NCI-H2196 treated with DMSO at 0.1 percent for 48 hours (cell line): ENCODE measurements around the gene NIPSNAP2.
"Not testable (repeated sequence)": the region's sequence is repeated elsewhere in the genome, so short reads cannot be mapped to it uniquely, and the experiment has no call there.

Source experiments
- DNase-seq: peaks from one replicate; lab custom pipeline; 2025; ENCODE audit not compliant: unreplicated experiment; lab: John Stamatoyannopoulos, UW

NIPSNAP2 gene

DNA sequence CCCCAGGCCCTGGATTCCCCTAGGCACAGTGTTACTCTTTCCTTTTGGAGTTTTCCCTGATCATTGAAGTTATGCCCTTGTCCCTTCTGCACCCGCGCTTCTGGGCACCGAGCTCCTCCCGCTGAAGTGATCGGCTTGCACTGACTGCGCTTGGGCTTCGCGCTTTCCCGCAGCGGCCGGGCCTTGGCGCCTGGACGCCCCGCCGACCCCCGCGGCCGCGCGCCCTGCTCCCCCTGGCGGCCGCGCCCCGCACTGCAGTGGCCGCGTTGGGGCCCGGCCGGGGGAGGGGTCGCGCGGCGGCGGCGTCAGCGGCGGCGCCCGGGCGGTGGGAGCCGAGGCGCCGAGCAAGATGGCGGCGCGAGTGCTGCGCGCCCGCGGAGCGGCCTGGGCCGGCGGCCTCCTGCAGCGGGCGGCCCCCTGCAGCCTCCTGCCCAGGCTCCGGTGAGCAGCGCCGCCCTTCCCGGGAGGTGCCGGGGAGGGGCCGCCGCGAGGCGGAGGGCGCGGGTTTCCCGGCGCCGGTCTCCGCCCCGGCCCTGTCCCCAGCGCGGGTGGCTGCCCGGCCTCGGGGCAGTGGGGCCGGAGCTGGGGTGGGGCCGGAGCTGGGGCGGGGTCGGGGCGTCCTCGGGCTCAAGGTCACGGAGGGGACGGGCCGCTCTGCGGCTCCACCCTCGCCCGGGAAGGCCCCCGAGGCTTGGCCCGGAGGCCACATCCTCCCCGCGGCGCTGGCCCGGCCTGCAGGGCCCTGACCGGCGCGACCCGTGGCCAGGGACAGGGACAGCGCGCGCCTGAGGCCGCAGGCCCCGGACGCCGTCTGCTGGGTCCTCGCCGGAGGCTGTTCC lies at the start of gene NIPSNAP2:
TSS of gene NIPSNAP2 (plus strand) at position 325 of the 839 bp plus-strand sequence. CDS start at position 350, 25 bp downstream.
- peak; percentile 90 for DNase-seq

DNA sequence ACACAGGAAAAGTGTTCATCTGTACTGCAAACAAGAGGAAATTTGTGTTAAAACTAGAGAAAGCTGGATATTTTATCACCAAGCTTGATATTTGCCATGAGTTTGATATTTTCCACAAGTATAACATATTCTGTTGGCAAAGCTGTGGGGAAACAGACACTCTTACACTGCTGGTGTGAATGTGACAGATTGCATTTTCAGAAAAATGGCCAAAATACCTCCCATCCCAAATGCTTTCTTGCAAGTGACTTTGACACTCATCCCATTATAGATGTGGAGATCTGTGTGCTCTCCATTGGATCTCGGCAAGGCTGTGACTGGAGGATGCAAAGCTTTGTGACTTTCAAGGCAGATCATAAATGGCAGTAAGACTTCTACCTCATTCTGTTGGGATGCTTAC lies 46.6 kb upstream of the NIPSNAP2 start:
- no peak for DNase-seq

DNA sequence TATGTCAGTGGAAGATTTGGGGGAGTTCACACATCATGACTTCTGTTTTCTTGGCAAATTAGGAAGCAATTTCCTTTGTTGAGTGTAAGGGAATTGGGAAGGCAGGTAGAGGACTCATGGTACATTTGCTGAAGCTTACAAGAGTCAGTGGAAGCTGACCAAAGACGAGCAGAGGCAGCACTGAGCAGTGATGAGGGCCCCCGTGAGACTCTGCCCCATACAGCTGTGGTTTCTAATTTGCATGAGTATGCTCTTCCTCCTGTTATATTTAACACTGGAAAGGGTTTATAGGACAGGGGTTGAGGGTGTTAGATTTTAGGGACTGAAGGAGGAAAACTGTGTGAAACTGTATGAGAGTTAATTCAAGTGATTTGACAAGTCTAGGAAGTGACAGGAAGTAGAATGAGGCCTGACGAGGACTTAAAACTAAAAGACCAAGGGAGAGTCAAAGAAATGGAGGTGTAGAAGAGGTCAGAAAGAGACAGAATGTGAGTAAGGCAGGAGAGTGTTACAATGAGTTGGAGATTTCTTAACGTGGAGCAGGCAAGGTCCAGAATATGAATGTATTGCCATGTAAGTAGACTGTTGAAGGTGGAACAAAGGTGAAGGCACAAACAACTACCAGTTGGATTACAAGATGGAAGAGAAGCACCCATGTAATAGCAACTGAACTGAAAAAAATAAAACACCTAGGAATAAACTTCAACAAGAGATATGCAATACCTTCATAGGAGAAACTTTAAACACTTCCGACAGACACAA lies 36.2 kb upstream of the NIPSNAP2 start:
- DNase-seq = no peak

DNA sequence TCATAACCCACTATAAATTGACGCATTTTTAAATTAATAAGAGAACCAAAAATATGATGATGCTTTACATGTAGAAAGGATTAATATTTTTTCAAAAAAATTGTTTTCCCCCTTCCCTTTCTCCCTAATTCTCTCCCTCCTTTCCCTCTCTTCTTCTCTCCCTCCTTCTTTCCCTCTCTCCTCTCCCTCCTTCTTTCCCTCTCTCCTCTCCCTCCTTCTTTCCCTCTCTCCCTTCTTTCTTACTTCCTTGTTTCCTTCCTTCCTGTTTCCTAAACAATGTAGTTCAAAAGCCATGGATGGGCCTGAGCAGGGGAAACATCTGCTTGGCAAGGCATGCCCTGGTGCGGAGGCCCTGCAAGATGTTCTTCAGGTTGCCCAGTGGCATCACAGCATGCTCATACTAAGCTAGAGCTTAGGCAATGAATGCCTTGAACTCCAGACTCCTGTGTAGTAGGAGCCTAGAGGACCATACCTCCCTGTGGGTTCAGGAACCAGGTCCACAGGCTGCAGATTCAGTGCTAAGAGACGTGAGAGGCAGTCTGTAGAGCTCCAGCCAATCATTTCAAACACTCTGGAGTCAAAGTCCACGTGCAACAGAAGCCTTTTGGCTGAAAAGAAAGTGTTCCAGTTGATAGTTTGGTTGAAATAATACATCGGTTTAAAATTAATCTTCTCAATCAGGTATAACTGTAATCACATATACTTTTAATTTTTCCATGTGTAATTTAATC lies 32.8 kb upstream of the NIPSNAP2 start:
- no peak for DNase-seq

DNA sequence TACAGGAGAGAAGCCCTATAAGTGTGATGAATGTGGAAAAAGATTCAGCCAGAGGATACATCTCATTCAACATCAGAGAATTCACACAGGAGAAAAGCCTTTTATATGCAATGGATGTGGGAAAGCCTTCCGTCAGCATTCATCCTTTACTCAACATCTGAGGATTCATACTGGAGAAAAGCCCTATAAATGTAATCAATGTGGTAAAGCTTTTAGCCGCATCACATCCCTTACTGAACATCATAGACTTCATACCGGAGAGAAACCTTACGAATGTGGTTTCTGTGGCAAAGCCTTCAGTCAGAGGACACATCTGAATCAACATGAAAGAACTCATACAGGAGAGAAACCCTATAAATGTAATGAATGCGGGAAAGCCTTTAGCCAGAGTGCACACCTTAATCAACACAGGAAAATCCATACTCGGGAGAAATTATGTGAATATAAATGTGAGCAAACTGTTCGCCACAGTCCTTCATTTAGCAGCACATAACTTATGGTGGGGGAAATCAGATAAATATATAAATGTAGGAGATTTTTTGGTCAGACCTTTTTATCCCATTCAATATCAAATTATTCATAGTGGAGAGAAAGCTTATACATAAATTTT lies 24.8 kb upstream of the NIPSNAP2 start:
- DNase-seq = no peak

DNA sequence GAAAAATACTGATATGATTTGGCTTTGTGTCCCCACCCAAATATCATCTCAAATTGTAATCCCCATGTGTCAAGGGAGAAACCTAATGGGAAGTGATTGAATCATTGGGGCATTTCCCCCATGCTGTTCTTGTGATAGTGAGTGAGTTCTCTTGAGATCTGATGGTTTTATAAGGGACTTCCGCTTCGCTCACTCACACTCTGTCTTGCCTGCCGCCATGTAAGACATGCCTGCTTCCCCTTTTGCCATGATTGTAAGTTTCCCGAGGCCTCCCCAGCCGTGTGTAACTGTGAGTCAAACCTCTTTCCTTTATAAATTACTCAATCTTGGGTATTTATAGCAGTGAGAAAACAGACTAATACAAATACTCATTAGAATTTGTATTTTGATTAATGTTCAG lies 17.8 kb upstream of the NIPSNAP2 start:
- no peak for DNase-seq

DNA sequence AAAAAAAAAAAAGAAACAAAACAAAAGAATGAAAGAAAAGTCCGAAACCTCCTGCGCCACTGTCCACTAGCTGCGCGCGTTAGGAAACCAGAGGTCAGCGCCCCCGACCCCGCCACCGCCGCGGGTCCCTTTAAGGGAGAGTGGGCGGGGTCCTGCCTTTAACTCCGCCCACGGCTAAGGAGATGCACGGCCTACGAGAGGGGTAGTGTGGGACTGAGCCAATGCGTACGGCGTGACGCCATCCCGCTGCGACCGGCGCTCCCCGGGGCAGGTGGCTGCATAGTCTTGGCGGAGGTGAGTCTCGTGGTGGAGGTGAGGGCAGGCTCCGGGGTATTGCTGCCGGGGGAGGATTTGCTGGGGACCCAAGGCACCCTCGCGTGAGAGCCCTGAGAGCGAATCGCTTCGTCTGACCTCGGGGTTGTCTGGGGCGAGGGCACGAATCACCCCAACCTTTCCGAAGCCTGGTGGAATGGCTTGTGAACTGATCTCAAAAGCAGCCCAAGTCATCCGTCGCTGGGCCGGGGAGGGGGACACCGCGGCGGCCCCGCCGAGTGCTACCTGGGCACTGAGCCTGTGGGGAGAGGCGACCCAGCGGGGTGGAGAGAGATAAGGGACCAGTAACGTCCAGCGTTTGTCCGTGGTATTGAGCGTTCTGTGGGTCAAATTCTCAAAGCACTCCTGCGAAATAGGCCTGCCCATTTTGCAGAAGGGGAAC lies 12.6 kb upstream of the NIPSNAP2 start, which contains the start of gene MRPS17:
TSS of gene MRPS17 (plus strand) at position 241 of the 715 bp plus-strand sequence. CDS start 1,319 bp downstream, outside the sequence.
- peak; percentile 90 for DNase-seq

DNA sequence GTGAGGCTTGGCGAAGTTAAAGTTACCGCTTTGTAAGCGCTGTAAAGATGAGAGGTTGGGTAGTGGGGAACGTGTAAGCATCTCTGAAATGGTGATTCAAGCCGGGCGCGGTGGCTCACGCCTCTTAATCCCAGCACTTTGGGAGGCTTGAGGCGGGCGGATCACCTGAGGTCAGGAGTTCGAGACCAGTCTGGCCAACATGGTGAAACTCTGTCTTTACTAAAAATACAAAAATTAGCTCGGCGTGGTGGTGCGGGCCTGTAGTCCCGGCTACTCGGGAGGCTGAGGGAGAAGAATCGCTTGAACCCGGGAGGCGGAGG lies 12.1 kb upstream of the NIPSNAP2 start:
- not testable (repeated sequence) for DNase-seq

DNA sequence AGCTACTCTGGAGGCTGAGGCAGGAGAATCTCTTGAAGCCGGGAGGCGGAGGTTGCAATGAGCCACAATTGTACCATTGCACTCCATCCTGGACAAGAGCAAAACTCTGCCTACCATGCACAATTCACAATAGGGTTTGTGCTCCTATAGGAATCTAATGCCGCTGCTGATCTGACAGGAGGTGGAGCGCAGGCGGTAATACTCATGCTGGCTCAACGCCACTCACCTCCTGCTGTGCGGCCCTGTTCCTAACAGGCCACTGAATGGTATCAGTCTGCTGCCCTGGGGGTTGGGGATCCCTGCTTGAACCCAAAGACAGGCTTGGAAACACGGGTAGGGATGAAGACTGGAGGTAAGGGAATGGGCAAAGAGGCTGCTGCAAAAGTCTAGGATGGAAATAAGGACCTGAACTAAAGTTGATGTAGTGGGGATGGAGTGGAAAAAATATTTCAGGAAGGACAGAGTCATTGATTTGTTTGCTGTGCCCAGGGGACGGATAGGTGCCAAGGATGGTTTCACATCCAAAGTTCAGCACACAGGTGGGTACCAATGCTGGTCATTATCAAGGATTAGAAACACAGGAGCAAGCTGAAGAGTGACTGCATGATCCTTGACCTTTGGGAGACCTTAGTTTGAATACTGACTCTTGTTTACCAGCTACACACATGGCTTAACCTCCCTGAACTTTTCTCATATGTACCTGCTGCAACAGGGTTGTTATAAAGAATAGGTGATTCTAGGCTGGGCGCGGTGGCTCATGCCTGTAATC lies 10.5 kb upstream of the NIPSNAP2 start:
- DNase-seq = no peak

DNA sequence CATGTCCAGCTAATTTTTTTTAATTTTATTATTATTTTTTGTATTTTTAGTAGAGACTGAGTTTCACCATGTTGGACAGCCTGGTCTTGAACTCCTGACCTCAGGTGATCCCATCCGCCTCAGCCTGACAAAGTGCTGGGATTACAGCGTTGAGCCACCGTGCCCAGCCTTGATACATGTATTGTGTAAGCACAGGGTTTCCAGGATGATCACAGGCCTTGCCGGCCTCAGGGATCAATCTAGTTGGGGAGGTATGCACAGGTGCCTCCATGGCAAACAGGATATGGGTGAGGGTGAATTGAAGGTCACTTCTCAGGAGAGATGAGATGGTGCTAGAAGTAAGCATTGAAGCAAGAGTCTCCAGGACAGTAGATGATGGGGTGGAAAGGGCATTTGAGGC lies 7.2 kb upstream of the NIPSNAP2 start:
- no peak for DNase-seq

DNA sequence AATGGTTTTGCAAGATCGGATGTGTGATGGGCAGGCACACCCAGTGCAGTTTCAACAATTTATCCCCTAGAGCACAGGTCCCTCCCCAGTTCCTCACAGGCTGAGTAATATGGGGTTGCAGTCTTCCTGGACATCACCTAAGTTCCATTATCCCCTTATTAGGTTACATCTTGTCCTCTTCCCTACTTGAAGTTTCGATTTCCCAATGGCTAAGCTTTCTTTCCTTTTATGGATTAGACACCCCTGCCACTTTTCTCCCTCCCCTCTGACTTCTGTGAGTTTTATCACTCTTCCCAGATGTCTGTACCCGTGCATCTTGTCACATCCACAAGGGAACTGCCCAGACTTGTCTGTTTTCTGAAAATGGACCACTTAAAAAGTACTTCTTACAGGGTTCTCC lies 2.4 kb upstream of the NIPSNAP2 start:
- no peak for DNase-seq

DNA sequence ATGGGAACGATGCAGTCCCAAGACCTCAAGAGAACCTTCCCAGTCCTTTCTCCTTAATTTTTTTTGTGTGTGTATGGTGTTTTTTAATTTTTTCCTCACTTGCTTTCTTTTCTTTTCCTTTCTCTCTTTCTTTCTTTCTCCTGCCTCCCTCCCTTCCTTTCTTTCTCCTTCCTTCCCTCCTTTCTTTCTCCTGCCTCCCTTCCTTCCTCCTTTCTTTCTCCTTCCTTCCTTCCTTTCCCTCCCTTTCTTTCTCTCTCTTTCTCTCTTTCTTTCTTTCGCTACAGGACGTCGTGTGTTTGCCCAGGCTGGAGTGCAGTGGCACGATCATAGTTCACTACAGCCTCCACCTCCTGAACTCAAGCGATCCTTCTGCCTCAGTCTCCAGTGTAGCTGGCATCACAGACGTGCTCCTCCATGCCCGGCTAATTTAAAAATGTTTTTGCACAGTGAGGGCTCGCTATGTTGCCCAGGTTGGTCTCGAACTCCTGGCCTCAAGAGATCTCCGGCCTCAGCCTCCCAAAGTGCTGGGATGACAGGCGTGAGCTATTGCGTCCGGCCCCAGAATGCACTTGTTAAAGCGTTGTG lies 709 bp upstream of the NIPSNAP2 start:
- no peak for DNase-seq

DNA sequence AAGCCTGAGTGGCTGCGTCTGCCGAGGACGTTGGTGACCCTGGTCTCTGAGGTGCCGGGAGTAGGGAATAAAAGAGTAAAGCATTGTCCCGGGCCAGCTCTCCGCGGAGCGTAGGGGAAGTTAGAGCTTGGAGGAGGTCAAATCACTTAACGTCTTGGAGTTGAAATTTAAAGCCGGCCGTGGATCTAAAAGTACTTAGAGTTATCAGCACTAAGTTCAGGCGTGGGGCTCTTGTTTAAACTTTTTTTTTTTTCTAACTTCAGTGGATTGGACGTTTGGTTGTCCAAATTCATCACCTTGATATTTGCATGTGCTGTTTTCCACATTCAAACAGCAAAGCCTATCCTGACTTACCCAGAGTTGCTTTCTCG lies 700 bp downstream of the NIPSNAP2 start:
- no peak for DNase-seq

DNA sequence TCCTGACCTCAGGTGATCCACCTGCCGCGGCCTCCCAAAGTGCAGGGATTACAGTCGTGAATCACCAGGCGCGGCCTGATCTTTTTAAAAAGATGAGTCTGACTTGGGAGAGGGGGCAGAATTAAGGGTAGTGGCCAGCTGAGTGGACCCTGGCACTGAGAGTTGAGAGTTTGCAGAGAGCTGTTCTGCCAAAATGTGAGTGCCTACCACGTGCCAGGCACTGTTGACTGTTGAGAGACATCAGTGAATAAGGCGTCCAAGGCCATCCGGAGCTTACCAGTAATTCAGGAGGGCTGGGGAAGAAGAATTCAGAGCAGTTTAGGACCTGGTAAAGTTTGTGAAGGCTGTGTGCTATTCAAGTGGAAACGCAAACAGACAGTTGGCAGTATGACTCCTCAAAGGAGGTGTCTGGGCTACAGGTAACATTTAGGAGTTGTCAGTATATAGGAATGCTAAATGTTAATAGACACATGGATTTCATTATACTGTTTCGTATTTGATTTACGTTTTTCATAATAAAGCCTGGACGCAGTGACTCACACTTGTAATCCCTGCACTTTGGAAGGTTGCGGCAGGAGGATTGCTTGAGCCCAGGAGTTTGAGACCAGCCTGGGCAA lies 1.5 kb downstream of the NIPSNAP2 start:
- DNase-seq = peak; percentile 61

DNA sequence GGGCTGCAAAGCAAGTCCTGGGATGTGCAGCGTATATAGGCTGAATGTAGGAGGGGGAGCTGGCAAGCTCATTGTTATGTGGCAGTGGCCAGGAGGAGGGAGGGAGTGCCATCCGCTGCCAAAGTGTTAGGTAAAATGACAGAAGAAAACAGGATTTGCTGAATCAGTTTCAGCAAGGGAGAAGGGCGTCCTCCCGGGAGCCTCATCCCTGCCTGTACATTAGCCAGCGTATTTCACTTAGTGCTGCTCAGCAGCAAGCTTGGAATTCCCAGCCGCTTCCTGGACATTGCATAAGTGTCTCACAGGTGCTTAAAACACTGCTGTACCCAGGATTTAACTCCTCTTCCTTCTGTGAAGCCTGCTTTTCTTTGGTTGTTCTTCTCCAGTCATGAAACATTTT lies 2.5 kb downstream of the NIPSNAP2 start:
- DNase-seq = no peak

DNA sequence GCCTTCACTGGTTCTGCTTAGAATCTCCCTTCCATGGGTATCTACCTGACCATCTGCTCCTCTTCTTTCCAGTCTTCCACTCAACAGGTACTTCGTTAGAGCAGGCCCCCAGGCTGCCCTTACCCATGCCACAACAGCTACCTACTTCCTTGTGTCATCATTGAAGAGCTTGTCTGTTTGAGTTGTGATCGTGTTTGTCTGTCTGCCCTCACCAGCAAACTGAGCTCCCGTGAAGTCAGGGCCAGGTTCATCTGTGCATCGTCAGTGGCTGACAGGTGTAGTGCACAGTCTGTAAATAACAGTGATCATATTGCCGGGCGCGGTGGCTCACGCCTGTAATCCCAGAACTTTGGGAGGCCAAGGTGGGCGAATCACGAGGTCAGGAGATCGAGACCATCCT lies 5.0 kb downstream of the NIPSNAP2 start:
- DNase-seq = no peak

DNA sequence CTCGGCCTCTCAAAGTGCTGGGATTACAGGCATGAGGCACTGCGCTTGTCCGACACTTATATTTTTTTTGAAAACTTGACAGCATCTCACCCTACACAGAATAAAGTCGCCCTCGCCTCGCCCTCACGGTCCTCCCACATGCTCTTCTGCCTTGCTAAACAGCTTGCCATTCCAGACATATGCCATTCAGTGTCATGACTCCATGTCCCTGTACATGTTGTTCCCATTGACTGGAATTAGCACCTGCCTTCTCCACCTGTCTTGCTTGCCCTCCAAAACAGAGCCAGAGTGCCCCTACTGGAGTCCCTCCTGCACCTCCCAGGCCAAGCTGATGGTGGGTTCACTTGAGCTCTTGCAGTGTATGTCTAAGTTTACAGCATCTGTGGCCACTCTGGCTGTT lies 6.2 kb downstream of the NIPSNAP2 start:
- no peak for DNase-seq

DNA sequence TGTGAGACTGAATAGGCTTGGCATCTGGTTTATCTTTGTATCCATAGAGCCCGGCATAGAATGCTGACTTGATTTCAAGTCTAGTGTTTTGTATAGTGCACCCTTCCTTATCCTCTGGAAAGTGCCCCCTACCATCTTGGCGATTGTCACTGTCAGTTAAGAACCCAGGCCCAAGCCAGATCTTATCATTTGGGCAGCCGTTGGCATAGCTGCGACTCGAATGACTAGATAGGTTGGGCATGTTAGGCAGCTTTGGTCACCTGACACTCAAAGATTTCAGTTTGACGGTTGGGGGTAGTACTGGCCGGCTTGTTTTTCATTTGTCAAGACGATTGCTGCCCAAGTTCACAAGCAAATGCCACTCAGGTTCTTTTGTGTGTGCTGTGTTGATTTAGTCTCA lies 6.6 kb downstream of the NIPSNAP2 start:
- peak; percentile 72 for DNase-seq

DNA sequence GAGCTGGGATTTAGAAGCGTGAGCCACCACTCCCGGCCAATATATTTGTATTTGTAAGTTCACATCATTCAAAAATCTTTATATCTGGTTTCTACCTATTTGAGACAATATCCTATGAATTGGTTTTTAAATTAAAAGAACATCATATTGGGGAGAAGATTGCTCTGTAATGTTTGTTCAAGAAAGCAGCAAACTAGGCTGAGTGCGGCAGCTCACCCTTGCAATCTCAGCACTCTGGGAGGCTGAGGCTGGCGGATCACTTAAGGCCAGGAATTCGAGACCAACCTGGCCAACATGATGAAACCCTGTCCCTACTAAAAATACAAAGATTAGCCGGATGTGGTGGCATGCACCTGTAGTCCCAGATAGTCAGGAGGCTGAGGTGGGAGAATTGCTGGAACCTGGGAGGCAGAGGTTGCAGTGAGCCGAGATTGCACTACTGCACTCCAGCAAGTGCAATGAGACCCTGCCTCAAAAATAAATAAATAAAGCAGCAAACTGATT lies 9.4 kb downstream of the NIPSNAP2 start:
- no peak for DNase-seq
